Osteoblast (primary cell): Measurements from ENCODE around the gene HOXB7. TPM values are rescaled to one million over a fixed set of nuclear protein-coding genes. Genes with fewer than 3 reads are reported as not detected.
A peak's percentile ranks its signal among the peaks of the same experiment; 100 is the strongest.

ENCODE experiments used
- DNase-seq: peaks from one replicate; pipeline ENCODE4 v3.0.0; 2011; ENCODE audit warnings: low spot score, mixed read lengths; ENCODE audit not compliant: insufficient read length; ENCODE audit errors: missing footprints
- H2AFZ ChIP-seq: 2 replicates; pipeline ENCODE4 v1.6.0; 2011; ENCODE audit warnings: mild to moderate bottlenecking, low read length
- H3K27ac ChIP-seq: 2 replicates; pipeline ENCODE4 v1.5.1; 2011; ENCODE audit warnings: mild to moderate bottlenecking, low read depth, low read length, moderate library complexity
- H3K27me3 ChIP-seq: 2 replicates; pipeline ENCODE4 v1.6.0; 2012; ENCODE audit warnings: mild to moderate bottlenecking, control low read depth, inconsistent platforms, low read length, moderate library complexity; ENCODE audit not compliant: insufficient read depth
- H3K36me3 ChIP-seq: 2 replicates; pipeline ENCODE4 v1.5.1; 2011; ENCODE audit warnings: mild to moderate bottlenecking, low read length, control low read depth, moderate library complexity; ENCODE audit not compliant: insufficient read depth
- H3K4me1 ChIP-seq: 2 replicates; pipeline ENCODE4 v1.5.1; 2011; ENCODE audit warnings: mild to moderate bottlenecking, low read length, control low read depth, moderate library complexity; ENCODE audit not compliant: insufficient read depth
- H3K4me2 ChIP-seq: 2 replicates; pipeline ENCODE4 v1.6.0; 2011; ENCODE audit warnings: mild to moderate bottlenecking, low read length; ENCODE audit not compliant: insufficient read depth
- H3K4me3 ChIP-seq: fragments of 200-600 bp; sonication (generic); 3 replicates; pipeline ENCODE4 v1.5.1; 2012; ENCODE audit warnings: mild to moderate bottlenecking, low read length, inconsistent platforms; ENCODE audit not compliant: insufficient read depth
- H3K79me2 ChIP-seq: 2 replicates; pipeline ENCODE4 v1.6.0; 2012; ENCODE audit warnings: mild to moderate bottlenecking, low read length, control low read depth, inconsistent platforms; ENCODE audit not compliant: insufficient read depth
- H3K9me3 ChIP-seq: 2 replicates; pipeline ENCODE4 v1.5.1; 2011; ENCODE audit warnings: low read depth, low read length, control low read depth
- H4K20me1 ChIP-seq: 2 replicates; pipeline ENCODE4 v1.6.0; 2012; ENCODE audit warnings: mild to moderate bottlenecking, low read length, control low read depth; ENCODE audit not compliant: insufficient read depth
- CTCF ChIP-seq: IDR thresholded peaks from 2 replicates; pipeline ENCODE4 v1.5.1; 2011; ENCODE audit warnings: mild to moderate bottlenecking, low read depth, low read length, moderate library complexity; ENCODE audit errors: extremely low read depth
- total RNA-seq: library from RNA; depleted of rRNA; stranded (reverse); fragments of >200 nt; gene quantifications from 2 replicates; pipeline ENCODE4 v1.2.3, GENCODE V29; 2012

Gene HOXB7
- total RNA-seq, 1 donor, result 0.36 TPM

DNA sequence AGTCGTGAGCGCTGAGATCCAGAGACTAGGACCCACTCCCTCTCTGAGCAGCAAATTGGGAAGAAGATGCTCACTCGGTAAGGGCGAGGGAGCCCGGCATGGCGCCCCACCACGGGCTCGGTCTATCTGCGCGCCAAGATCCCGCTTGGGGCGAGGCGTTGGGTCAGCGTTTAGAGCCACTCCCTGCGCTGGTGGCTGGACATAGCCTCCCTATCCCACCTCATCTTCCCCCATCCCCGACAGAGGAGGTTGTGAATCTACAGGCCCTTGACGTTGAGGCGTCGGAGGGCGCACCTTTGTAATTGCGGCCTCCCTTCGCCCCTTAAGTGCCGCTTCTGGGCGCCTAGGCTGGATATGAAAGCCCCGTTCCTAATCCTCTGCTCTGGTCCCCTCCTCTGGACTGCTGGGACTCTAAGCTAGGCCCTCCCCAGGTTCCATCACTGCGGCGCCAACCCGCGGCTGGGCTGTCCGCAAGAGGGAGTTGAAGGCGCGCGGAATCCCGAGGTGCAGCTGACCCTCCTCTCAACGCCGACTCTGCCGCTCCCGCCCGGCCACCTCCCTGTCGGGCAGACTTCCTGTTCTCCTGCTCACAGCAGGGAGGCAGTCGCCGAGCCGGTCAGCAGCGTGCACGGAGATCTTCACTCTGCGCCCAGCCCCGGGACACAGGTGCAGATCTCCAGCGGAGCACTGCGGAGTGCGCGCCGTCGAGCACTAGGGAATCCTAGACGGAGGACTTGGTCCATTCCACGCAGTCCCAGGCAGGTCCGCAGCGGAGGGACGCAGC is 31.4 kb upstream of the HOXB7 start:
- Histone ChIP-seq H3K27me3 (peaks cover 99% of the 10 kb centered on the region), H3K27ac (no peak overlapping the region), H3K4me3 (no peak overlapping the region), H3K4me1 (no peaks in the 10 kb centered on the region), H4K20me1 (no peaks in the 10 kb centered on the region), H3K9me3 (no peaks in the 10 kb centered on the region), H3K79me2 (no peaks in the 10 kb centered on the region), H2AFZ (no peak overlapping the region), H3K36me3 (no peaks in the 10 kb centered on the region), H3K4me2 (no peak overlapping the region)
- DNase-seq, result peak; percentile 78
- no peak for TF ChIP-seq CTCF

GRCh38 chr17:48641541-48642058 is 30.8 kb upstream of the HOXB7 start:
- Histone ChIP-seq H3K4me3 (no peak overlapping the region), H3K27ac (no peak overlapping the region), H3K36me3 (no peaks in the 10 kb centered on the region), H3K4me1 (no peaks in the 10 kb centered on the region), H3K4me2 (no peak overlapping the region), H3K27me3 (peaks cover 100% of the 10 kb centered on the region), H2AFZ (no peak overlapping the region), H3K9me3 (no peaks in the 10 kb centered on the region), H3K79me2 (no peaks in the 10 kb centered on the region), H4K20me1 (no peaks in the 10 kb centered on the region)
- TF ChIP-seq CTCF, result no peak
- DNase-seq, result peak; percentile 48

- peaks cover 100% of the 10 kb centered on the region for H3K27me3 ChIP-seq
Observed at GRCh38 chr17:48640858-48641180, 30.0 kb upstream of the HOXB7 start.

More at GRCh38 chr17:48640858-48641180, 30.0 kb upstream of the HOXB7 start:
- no peak for TF ChIP-seq CTCF
- DNase-seq, result peak; percentile 52
- no peak overlapping the region for H2AFZ ChIP-seq
- H3K4me1 ChIP-seq, result no peaks in the 10 kb centered on the region
- H3K4me2 ChIP-seq, result no peak overlapping the region
- no peaks in the 10 kb centered on the region for H3K9me3 ChIP-seq
- H3K27ac ChIP-seq, result no peak overlapping the region
- H3K36me3 ChIP-seq, result no peaks in the 10 kb centered on the region
- H3K4me3 ChIP-seq, result no peak overlapping the region
- no peaks in the 10 kb centered on the region for H4K20me1 ChIP-seq
- H3K79me2 ChIP-seq, result no peaks in the 10 kb centered on the region
